HUES6 (cell line): ENCODE results near the gene MYO9A.
"Not testable (repeated sequence)": the region's sequence is repeated elsewhere in the genome, so short reads cannot be mapped to it uniquely, and the experiment has no call there.

Experiments used
- H3K27ac ChIP-seq: 2 replicates; pipeline ENCODE4 v1.7.0; 2013; ENCODE audit warnings: low read depth, mild to moderate bottlenecking, low read length, inconsistent platforms
- H3K27me3 ChIP-seq: 2 replicates; pipeline ENCODE4 v1.6.1; 2013; ENCODE audit warnings: low read length; ENCODE audit not compliant: control insufficient read depth, insufficient read depth
- H3K36me3 ChIP-seq: 2 replicates; pipeline ENCODE4 v1.6.1; 2013; ENCODE audit warnings: low read length; ENCODE audit not compliant: control insufficient read depth, insufficient read depth
- H3K4me1 ChIP-seq: 2 replicates; pipeline ENCODE4 v1.6.1; 2013; ENCODE audit warnings: low read length; ENCODE audit not compliant: control insufficient read depth, insufficient read depth
- H3K4me3 ChIP-seq: 2 replicates; pipeline ENCODE4 v1.5.1; 2013; ENCODE audit warnings: low read depth, low read length
- H3K9ac ChIP-seq: one replicate; pipeline ENCODE4 v1.6.1; 2013; ENCODE audit warnings: mild to moderate bottlenecking, low read length
- H3K9me3 ChIP-seq: 2 replicates; pipeline ENCODE4 v1.6.1; 2013; ENCODE audit warnings: low read depth, low read length; ENCODE audit not compliant: control insufficient read depth, insufficient read depth

MYO9A gene

GRCh38 chr15:72086010-72086697 lies 31.8 kb downstream of the MYO9A start:
- no peak overlapping the region for H3K4me3 ChIP-seq
- H3K27me3 ChIP-seq, result no peaks in the 10 kb centered on the region
- H3K4me1 ChIP-seq, result no peaks in the 10 kb centered on the region
- H3K27ac ChIP-seq, result no peak overlapping the region
- peaks cover 6% of the 10 kb centered on the region for H3K9me3 ChIP-seq
- no peak overlapping the region for H3K9ac ChIP-seq
- no peaks in the 10 kb centered on the region for H3K36me3 ChIP-seq

- Histone ChIP-seq H3K27ac (no peak overlapping the region), H3K9ac (no peak overlapping the region), H3K27me3 (no peaks in the 10 kb centered on the region), H3K4me1 (no peaks in the 10 kb centered on the region), H3K36me3 (no peaks in the 10 kb centered on the region), H3K4me3 (no peak overlapping the region), H3K9me3 (peaks cover 6% of the 10 kb centered on the region)
Observed at GRCh38 chr15:72082176-72082575, 35.8 kb downstream of the MYO9A start.

- no peaks in the 10 kb centered on the region for H3K27me3 ChIP-seq
- H3K4me3 ChIP-seq, result no peak overlapping the region
- no peak overlapping the region for H3K27ac ChIP-seq
- no peak overlapping the region for H3K9ac ChIP-seq
- no peaks in the 10 kb centered on the region for H3K4me1 ChIP-seq
- no peaks in the 10 kb centered on the region for H3K9me3 ChIP-seq
- H3K36me3 ChIP-seq, result no peaks in the 10 kb centered on the region
Observed at GRCh38 chr15:72078887-72079286, 39.1 kb downstream of the MYO9A start.

- Histone ChIP-seq H3K27me3 (no peaks in the 10 kb centered on the region), H3K4me1 (no peaks in the 10 kb centered on the region), H3K36me3 (no peaks in the 10 kb centered on the region), H3K9me3 (no peaks in the 10 kb centered on the region), H3K9ac (no peak overlapping the region), H3K27ac (no peak overlapping the region), H3K4me3 (no peak overlapping the region)
Observed at GRCh38 chr15:72077950-72078349, 40.0 kb downstream of the MYO9A start.

GRCh38 chr15:72074335-72075060 lies 43.5 kb downstream of the MYO9A start:
- H3K36me3 ChIP-seq, result no peaks in the 10 kb centered on the region
- no peaks in the 10 kb centered on the region for H3K9me3 ChIP-seq
- no peak overlapping the region for H3K4me3 ChIP-seq
- no peaks in the 10 kb centered on the region for H3K4me1 ChIP-seq
- no peak overlapping the region for H3K9ac ChIP-seq
- H3K27ac ChIP-seq, result no peak overlapping the region
- no peaks in the 10 kb centered on the region for H3K27me3 ChIP-seq

- not testable (repeated sequence) for H3K27ac ChIP-seq, H3K9ac ChIP-seq, H3K4me3 ChIP-seq, H3K4me1 ChIP-seq, H3K36me3 ChIP-seq, H3K27me3 ChIP-seq, H3K9me3 ChIP-seq
Observed at GRCh38 chr15:72071448-72071825, 46.5 kb downstream of the MYO9A start.

- Histone ChIP-seq H3K27me3 (no peaks in the 10 kb centered on the region), H3K4me3 (no peak overlapping the region), H3K9ac (no peak overlapping the region), H3K36me3 (no peaks in the 10 kb centered on the region), H3K4me1 (no peaks in the 10 kb centered on the region), H3K27ac (no peak overlapping the region), H3K9me3 (no peaks in the 10 kb centered on the region)
Observed at GRCh38 chr15:72070817-72071447, 47.0 kb downstream of the MYO9A start.

GRCh38 chr15:72068856-72069255 lies 49.1 kb downstream of the MYO9A start:
- no peak overlapping the region for H3K9ac ChIP-seq
- H3K4me1 ChIP-seq, result no peaks in the 10 kb centered on the region
- H3K27me3 ChIP-seq, result no peaks in the 10 kb centered on the region
- no peaks in the 10 kb centered on the region for H3K9me3 ChIP-seq
- H3K4me3 ChIP-seq, result no peak overlapping the region
- H3K36me3 ChIP-seq, result no peaks in the 10 kb centered on the region
- H3K27ac ChIP-seq, result no peak overlapping the region

- Histone ChIP-seq H3K36me3 (no peaks in the 10 kb centered on the region), H3K27me3 (no peaks in the 10 kb centered on the region), H3K4me1 (peaks cover 4% of the 10 kb centered on the region), H3K9ac (no peak overlapping the region), H3K9me3 (no peaks in the 10 kb centered on the region), H3K4me3 (no peak overlapping the region), H3K27ac (no peak overlapping the region)
Observed at GRCh38 chr15:72065801-72066200, 52.1 kb downstream of the MYO9A start.

- Histone ChIP-seq H3K9ac (no peak overlapping the region), H3K4me3 (no peak overlapping the region), H3K27me3 (no peaks in the 10 kb centered on the region), H3K27ac (no peak overlapping the region), H3K4me1 (peaks cover 12% of the 10 kb centered on the region), H3K9me3 (no peaks in the 10 kb centered on the region), H3K36me3 (no peaks in the 10 kb centered on the region)
Observed at GRCh38 chr15:72063186-72063585, 54.8 kb downstream of the MYO9A start.

GRCh38 chr15:72062319-72062718 lies 55.6 kb downstream of the MYO9A start:
- Histone ChIP-seq H3K9me3 (no peaks in the 10 kb centered on the region), H3K4me1 (peaks cover 19% of the 10 kb centered on the region), H3K4me3 (no peak overlapping the region), H3K9ac (no peak overlapping the region), H3K27me3 (no peaks in the 10 kb centered on the region), H3K36me3 (no peaks in the 10 kb centered on the region), H3K27ac (no peak overlapping the region)
